Activated CD4-positive, alpha-beta T cell treated with anti-CD3 and anti-CD28 coated beads, Interleukin-2, amount 50 U/mL, for 1 hour (primary cell): ENCODE data around the gene MRPS18A.
"Not testable (repeated sequence)": the region's sequence is repeated elsewhere in the genome, so short reads cannot be mapped to it uniquely, and the experiment has no call there.

ENCODE experiments used
- DNase-seq: peaks from one replicate; pipeline ENCODE4 v3.0.0-alpha.2; 2020

MRPS18A gene

DNA sequence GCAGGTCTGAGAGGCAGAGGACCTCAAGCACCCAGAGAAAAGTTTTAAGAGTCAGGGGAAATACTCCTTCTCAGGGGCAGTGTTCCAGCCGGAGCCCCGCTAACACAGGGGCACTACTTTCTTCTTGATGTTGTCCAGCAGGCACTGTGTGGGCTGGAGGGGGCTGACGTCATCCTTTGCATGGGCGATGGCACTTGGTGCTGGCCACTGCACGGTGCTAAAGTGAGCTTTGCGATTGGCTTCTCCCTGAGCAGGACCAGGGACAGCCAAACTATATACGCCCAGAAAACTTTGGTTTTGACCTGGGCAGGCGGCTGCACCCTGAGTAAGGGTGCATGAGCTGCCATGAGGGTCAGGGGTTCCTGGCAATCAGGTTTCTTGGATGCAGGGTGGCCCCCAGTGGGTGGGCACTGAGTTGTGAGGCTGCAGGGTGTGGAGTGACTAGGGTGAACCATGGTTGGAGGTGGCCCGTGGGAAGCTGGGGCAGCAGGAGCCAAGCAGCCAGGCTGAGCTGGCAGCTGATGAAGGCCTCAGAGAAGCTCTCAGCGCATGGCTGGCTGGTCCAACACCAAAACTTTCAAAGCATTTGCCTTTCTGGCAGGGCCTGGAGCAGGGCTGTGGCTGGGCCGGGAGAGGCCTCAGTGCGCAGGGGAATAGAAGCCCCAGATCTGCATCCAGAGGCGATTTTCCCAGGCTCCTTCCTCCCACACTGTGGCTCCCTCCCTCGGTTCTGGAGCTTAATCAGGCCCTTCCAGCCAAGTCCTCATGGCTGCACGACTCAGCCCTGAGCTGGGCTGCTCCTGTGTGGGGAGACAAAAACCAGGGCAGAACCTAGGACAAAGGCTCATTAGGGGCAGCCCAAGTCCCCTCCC lies 18.3 kb downstream of the MRPS18A start:
- no peak for DNase-seq

DNA sequence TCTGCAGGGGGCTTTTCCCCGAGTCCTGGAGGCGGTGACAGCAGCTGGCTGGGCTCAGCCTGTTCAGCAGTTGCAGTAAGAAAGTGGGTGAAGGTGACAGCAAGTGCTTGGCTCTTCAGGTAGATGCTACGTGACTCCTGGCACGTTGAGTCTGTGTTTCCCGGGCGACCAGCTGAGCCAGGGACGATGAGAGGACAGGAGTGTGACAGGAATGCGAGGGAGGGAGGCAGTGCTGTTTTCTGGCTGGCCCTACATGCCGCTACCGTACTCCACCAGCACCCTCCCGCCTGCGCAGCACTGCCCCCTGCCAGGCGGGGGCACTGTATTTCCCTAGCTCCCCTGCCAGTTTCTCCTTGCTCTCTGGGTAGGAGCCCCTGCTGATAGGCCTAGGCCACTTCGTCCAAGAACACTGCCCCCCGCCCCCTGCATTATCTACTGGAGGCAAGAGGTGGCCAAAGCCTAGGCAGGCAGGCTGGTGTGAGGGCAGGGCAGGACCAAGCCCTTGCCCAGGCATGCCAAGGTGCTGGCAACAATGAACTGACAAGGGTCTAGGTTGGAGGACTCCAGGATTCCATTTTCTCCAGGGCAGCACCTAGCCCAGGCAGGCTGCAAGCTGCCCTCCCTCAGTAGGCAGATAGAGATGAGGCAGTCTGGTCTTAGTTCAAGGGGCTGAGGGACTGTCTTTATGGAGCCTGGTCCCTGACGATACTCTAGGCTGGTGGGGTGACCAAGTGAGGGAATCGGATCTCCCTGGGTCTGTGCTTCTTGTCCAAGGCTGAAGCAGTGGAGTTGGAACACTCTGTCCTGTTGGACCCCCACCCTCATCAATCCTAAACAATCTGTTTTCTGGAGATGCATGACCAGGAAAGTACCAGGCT lies 19.2 kb downstream of the MRPS18A start:
- peak; percentile 41 for DNase-seq

GRCh38 chr6:43667245-43668150 lies 20.1 kb downstream of the MRPS18A start:
- DNase-seq: peak; percentile 82

GRCh38 chr6:43666196-43666920 lies 21.2 kb downstream of the MRPS18A start:
- DNase-seq: no peak

GRCh38 chr6:43665376-43665775 lies 22.2 kb downstream of the MRPS18A start:
- no peak for DNase-seq

- DNase-seq: not testable (repeated sequence)
Observed at GRCh38 chr6:43662948-43663347, 24.6 kb downstream of the MRPS18A start.

GRCh38 chr6:43658161-43658560 lies 29.4 kb downstream of the MRPS18A start:
- no peak for DNase-seq

- no peak for DNase-seq
Observed at GRCh38 chr6:43657221-43657802, 30.3 kb downstream of the MRPS18A start.

DNA sequence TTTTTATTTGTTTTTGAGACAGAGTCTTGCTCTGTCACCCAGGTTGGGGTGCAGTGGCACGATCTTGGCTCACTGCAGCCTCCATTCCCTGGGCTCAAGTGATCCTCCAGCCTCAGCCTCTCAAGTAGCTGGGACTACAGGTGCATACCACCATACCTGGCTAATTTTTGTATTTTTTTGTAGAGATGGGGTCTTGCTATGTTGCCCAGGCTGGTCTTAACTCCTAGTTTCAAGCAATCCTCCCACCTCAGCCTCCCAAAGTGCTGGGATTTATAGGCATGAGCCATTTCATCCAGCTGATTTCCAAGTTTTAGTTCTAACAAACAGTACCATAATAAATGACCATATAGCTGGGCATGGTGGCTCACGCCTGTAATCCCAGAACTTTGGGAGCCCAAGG lies 34.8 kb downstream of the MRPS18A start:
- DNase-seq: not testable (repeated sequence)

- DNase-seq: no peak
Observed at GRCh38 chr6:43648248-43648647, 39.3 kb downstream of the MRPS18A start.

DNA sequence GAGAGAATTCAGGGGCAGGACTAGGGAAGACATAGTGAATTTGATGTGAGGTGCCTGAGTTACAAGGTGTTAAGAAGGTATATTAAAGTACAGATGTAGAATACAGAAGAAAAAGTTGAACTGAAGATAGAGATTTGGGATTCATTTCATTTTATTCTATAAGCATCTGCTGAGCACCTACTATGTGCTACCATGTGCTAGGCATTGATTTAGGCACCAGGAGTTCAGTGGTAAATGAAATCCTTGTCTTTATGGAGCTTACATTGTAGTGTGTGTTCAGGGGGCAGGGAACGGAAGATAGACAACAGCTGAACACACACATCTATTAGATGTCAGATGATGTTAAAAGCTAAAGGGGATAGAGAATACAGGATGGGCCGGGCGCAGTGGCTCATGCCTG lies 40.0 kb downstream of the MRPS18A start:
- DNase-seq: no peak

DNA sequence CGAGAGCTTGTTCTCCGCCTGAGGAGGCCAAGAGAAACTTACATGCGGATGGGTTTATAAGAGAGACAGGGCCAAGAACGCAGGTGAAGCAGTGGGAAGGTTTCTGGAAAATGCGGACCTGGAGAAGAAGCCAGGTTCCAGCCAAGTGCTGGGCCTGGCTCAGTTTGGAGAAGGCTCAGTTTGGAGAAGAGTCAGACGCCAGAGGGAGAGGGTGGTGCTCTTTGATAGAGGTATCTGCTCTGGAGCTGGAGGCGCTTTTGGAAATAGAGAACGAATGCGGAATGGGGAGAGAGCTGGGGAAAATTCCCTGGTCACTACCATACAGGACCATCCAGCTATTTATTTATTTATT lies 42.0 kb downstream of the MRPS18A start:
- no peak for DNase-seq

DNA sequence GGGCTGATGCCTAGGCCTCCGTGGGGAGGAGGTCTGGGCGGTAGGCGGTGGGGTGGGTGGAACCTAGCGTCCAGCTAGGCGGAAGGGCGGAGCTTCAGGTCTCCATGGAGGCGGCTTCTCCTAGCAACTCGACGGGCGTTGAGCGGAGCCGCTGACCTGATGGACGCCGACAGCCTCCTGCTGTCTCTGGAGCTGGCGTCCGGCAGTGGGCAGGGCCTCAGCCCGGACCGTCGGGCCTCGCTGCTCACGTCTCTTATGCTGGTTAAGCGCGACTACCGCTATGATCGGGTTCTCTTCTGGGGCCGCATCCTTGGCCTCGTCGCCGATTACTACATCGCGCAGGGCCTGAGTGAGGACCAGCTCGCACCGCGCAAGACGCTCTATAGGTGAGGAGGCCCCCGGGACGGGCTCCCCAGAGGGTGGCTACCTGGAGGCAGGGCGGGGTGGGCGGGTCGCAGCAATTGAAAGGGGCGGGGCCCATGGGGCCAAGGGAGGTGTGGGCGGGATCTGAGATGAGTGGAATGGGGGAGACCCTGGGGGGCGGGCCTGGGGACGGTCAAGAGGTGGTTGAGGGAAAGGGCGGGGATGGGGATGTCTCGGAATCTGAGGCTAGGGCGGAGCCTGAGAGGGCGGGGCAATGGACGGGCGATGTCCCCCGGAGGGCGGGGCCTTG lies 42.5 kb downstream of the MRPS18A start, which contains the start of gene RSPH9:
TSS of gene RSPH9 (plus strand) at position 97 of the 673 bp plus-strand sequence. CDS start at position 160, 63 bp downstream.
- peak; percentile 58 for DNase-seq

GRCh38 chr6:43639984-43640800 lies 47.4 kb downstream of the MRPS18A start:
- no peak for DNase-seq

- DNase-seq: peak; percentile 3
Observed at GRCh38 chr6:43636308-43636659, 51.3 kb downstream of the MRPS18A start.

GRCh38 chr6:43635387-43636307 lies 51.9 kb downstream of the MRPS18A start, which contains the start of gene MAD2L1BP:
TSS of gene MAD2L1BP (plus strand) at chr6:43635840. CDS start at chr6:43635876, 36 bp downstream.
- peak; percentile 83 for DNase-seq

DNA sequence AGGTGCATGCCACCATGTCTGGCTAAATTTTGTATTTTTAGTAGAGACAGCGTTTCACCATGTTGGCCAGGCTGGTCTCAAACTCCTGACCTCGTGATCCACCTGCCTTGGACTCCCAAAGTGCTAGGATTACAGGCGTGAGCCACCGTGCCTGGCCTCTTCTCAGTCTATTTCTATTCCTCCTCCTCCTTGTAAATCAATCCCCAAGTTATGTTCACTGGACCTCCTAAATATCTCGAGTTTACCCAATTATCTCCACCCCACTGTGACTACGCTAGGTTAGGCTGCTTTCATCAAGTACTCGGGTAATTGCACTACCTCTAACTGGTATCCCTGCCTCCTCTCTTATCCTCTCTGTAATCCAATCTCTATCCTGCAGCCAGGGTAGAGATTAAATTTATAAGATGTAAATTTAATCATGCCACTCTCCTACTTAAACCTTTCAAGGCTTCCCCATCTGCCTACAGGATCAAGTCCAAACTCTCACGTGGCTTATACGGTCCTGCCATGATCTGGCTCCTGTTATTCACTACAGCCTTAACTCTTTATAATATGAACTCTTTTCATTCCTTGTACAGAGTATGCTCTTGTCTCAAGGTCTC lies 52.8 kb downstream of the MRPS18A start:
- DNase-seq: no peak

- not testable (repeated sequence) for DNase-seq
Observed at GRCh38 chr6:43633002-43633401, 54.6 kb downstream of the MRPS18A start.
